HepG2 (cell line): Measurements from ENCODE around the gene CPNE4. TPM values are rescaled to one million over a fixed set of nuclear protein-coding genes. Genes with fewer than 3 reads are reported as not detected.

ENCODE experiments used
- ATAC-seq: fragments of 200-7000 bp; cut with Tn5 transposase; 3 replicates; pipeline ENCODE4 v1.9.1; 2020; ENCODE audit warnings: mild to moderate bottlenecking, moderate library complexity
- BruUV-seq: library from RNA; stranded (reverse); fragments of 400-500 nt; replicated peaks from 2 replicates; lab custom pipeline; 2021; lab: Mats Ljungman, UMichigan
- CTCF ChIA-PET: fragments of 300-600 bp; formaldehyde crosslinking; extraction: SDS; loops from one replicate; lab custom pipeline; 2021; ENCODE audit warnings: low total read pairs, inconsistent platforms, low intra/inter-chr PET ratio; lab: Yijun Ruan, JAX
- POLR2A ChIA-PET: fragments of 350-600 bp; sonication (Branson Sonifier 250); formaldehyde crosslinking; loops from one replicate; lab custom pipeline; 2020; ENCODE audit warnings: antibody characterized with exemption, inconsistent platforms; lab: Yijun Ruan, JAX
- DNase-seq: peaks from one replicate; pipeline ENCODE4 v3.0.0-alpha.2; 2015; ENCODE audit warnings: low spot score
- FAIRE-seq: peaks from 3 replicates; lab custom pipeline; 2011; peaks lifted over from hg19 to GRCh38; lab: Jason Lieb, UNC
- H2AFZ ChIP-seq: one replicate; pipeline ENCODE4 v1.6.1; 2011; ENCODE audit warnings: low read length, inconsistent platforms
- H3K27ac ChIP-seq: fragments of 300-600 bp; 3 replicates; pipeline ENCODE4 v1.8.0; 2011; ENCODE audit warnings: mixed run types, mild to moderate bottlenecking, mixed read lengths, low read length, inconsistent platforms; ENCODE audit not compliant: insufficient read depth; ENCODE audit errors: extremely low read length
- H3K27me3 ChIP-seq, 2 experiments: fragments of 200-600 bp in 1 of 2; 2 replicates in 1 of 2; 3 replicates in 1 of 2; pipeline versions ENCODE4 v1.6.0 to v1.8.0; 2011; ENCODE audit warnings: low read length in 2 of 2, mild to moderate bottlenecking in 2 of 2, moderate library complexity in 2 of 2, inconsistent platforms in 1 of 2; ENCODE audit not compliant: insufficient read depth in 2 of 2, control insufficient read depth in 1 of 2
- H3K36me3 ChIP-seq, 2 experiments: fragments of 200-600 bp in 1 of 2; replicated peaks in 1 of 2; 2 replicates in 1 of 2; 3 replicates in 1 of 2; pipeline versions ENCODE4 v1.5.1 to v1.8.0; 2011; ENCODE audit warnings: low read length in 2 of 2, inconsistent platforms in 1 of 2; ENCODE audit not compliant: insufficient read depth in 2 of 2, control insufficient read depth in 1 of 2
- H3K4me1 ChIP-seq: 2 replicates; pipeline ENCODE4 v1.5.1; 2012; ENCODE audit warnings: low read length, inconsistent platforms; ENCODE audit not compliant: insufficient read depth
- H3K4me2 ChIP-seq: 2 replicates; pipeline ENCODE4 v1.6.0; 2011; ENCODE audit warnings: low read depth, low read length, inconsistent platforms
- H3K4me3 ChIP-seq, 3 experiments: fragments of 200-600 bp in 1 of 3; sonication (generic), shearing (Covaris generic) in 1 of 3; replicated peaks in 1 of 3; 2 replicates each; pipeline ENCODE4 v1.5.1; 2011 to 2016; ENCODE audit warnings: low read length in 3 of 3, inconsistent platforms in 2 of 3, low read depth in 2 of 3, mild to moderate bottlenecking in 2 of 3, control low read depth in 1 of 3, mixed read lengths in 1 of 3; ENCODE audit not compliant: insufficient read depth in 1 of 3
- H3K79me2 ChIP-seq: one replicate; pipeline ENCODE4 v1.6.1; 2011; ENCODE audit warnings: low read length, inconsistent platforms; ENCODE audit not compliant: insufficient read depth
- H3K9ac ChIP-seq: 2 replicates; pipeline ENCODE4 v1.6.0; 2011; ENCODE audit warnings: mild to moderate bottlenecking, low read depth, low read length, inconsistent platforms; ENCODE audit not compliant: insufficient read depth
- H3K9me3 ChIP-seq: 2 replicates; pipeline ENCODE4 v1.5.1; 2012; ENCODE audit warnings: mild to moderate bottlenecking, low read length
- H4K20me1 ChIP-seq: 2 replicates; pipeline ENCODE4 v1.6.0; 2011; ENCODE audit warnings: inconsistent platforms, mild to moderate bottlenecking, low read length, moderate library complexity; ENCODE audit not compliant: insufficient read depth
- ARNT ChIP-seq: fragments of 450-650 bp; IDR thresholded peaks from 2 replicates; pipeline ENCODE4 v1.6.1; 2017
- IKZF5 ChIP-seq: IDR thresholded peaks from 2 replicates; pipeline ENCODE4 v1.6.1; 2018; ENCODE audit warnings: missing genetic modification reagents, mild to moderate bottlenecking, missing compliant biosample characterization
- MED8 ChIP-seq: sonication (generic); formaldehyde crosslinking; IDR thresholded peaks from 2 replicates; pipeline ENCODE4 v1.8.1; 2023; ENCODE audit warnings: mild to moderate bottlenecking, missing genetic modification reagents; ENCODE audit not compliant: insufficient replicate concordance
- RFXAP ChIP-seq: sonication (generic); formaldehyde crosslinking; IDR thresholded peaks from 2 replicates; pipeline ENCODE4 v1.4.0; 2020; ENCODE audit warnings: missing genetic modification reagents, borderline replicate concordance
- SIN3B ChIP-seq: fragments of 150-350 bp; IDR thresholded peaks from 2 replicates; pipeline ENCODE4 v1.6.1; 2014; ENCODE audit warnings: low read length
- SSRP1 ChIP-seq: IDR thresholded peaks from 2 replicates; pipeline ENCODE4 v1.6.1; 2016; ENCODE audit warnings: control low read depth
- ZNF503 ChIP-seq: sonication (generic); formaldehyde crosslinking; IDR thresholded peaks from 2 replicates; pipeline ENCODE4 v1.4.0; 2020; ENCODE audit warnings: missing genetic modification reagents
- WGBS: methylation state at CpG from one replicate; pipeline ENCODE4 v1.1.6; 2017; ENCODE audit warnings: low lambda C conversion rate; 5-methylcytosine and 5-hydroxymethylcytosine counted together
- in situ Hi-C: cut with HindIII; loops from 2 replicates; pipeline ENCODE4 v1.10.0; 2017; ENCODE audit warnings: low pct_unique_long_range_greater_than_20kb; ENCODE audit not compliant: extremely low pct_ligation_motif_present
- intact Hi-C: fragments of 100-400 bp; cut with micrococcal nuclease; formaldehyde crosslinking; loops from one replicate; pipeline ENCODE4 v1.10.0; 2022; ENCODE audit not compliant: unreplicated experiment
- polyA plus RNA-seq, 8 experiments: library from polyadenylated mRNA; depleted of rRNA in 3 of 8; stranded (reverse) in 7 of 8; unstranded in 1 of 8; fragments of >200 nt; fragmentation: Illumina TruSeq in 4 of 8; extraction: Trizol in 4 of 8; gene quantifications; 2 replicates each; pipeline versions ENCODE4 v1.2.1 to v1.2.3, GENCODE V29; 2011 to 2016; ENCODE audit warnings: low read depth in 4 of 8, missing spikeins in 1 of 8, mixed read lengths in 1 of 8; ENCODE audit not compliant: insufficient read depth in 1 of 8
- total RNA-seq, 5 experiments: library from RNA; depleted of rRNA; stranded (reverse); fragments of >200 nt; fragmentation: Illumina TruSeq; extraction: Trizol; gene quantifications; 2 replicates each; pipeline ENCODE4 v1.2.3, GENCODE V29; 2016; ENCODE audit warnings: low read depth in 1 of 5

CPNE4 gene
- total and polyA plus RNA-seq, 2 of the 13 experiments (the other 11 are each of a cell fraction or from before 2014, with no cell fraction given) = not detected

GRCh38 chr3:132037056-132037455 is 2.2 kb upstream of the CPNE4 start (continued):
- TF ChIP-seq ZNF503 (CRISPR knock-in tag) (no peak), IKZF5 (CRISPR knock-in tag) (no peak), ARNT (no peak)

- no peak overlapping the region for H2AFZ ChIP-seq
- ChIA-PET CTCF (interaction anchor here (1.1 kb wide), 1 partner anchor 239 kb away, joined by 3 read pairs; no protein-coding TSS in a partner anchor), POLR2A (no interaction called here)
- ATAC-seq = no peak
- intact Hi-C loops = no loop called here
- TF ChIP-seq SIN3B (no peak), RFXAP (CRISPR knock-in tag) (no peak), SSRP1 (CRISPR knock-in tag) (no peak), MED8 (CRISPR knock-in tag) (no peak)
- TF ChIP-seq, all 625 proteins: peak for 0
- no peaks in the 10 kb centered on the region for H3K79me2 ChIP-seq
- peaks cover 0 to 10% of the 10 kb centered on the region in 2 experiments; a peak in 1 of 5 replicates for H3K27me3 ChIP-seq
- no TSS peak for BruUV-seq
- DNase-seq (no peak), FAIRE-seq (no peak)
- in situ Hi-C loops = no loop called here
- H3K4me3 ChIP-seq = no peak overlapping the region
- WGBS = 4% methylated on average over 12 of the region's 14 CpGs
- H4K20me1 ChIP-seq = 0 out of 2 replicates have a peak, but pooled peaks cover 3% of the 10 kb centered on the region
- H3K9ac ChIP-seq = no peak overlapping the region
- no peaks in the 10 kb centered on the region for H3K36me3 ChIP-seq
- H3K4me1 ChIP-seq = no peaks in the 10 kb centered on the region
- H3K4me2 ChIP-seq = no peak overlapping the region
- H3K27ac ChIP-seq = no peak overlapping the region
- H3K9me3 ChIP-seq = no peaks in the 10 kb centered on the region
Observed at GRCh38 chr3:132034097-132034485, 723 bp downstream of the CPNE4 start.
